ENCODE results near the gene PAXX.

PAXX gene, protein sequence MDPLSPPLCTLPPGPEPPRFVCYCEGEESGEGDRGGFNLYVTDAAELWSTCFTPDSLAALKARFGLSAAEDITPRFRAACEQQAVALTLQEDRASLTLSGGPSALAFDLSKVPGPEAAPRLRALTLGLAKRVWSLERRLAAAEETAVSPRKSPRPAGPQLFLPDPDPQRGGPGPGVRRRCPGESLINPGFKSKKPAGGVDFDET

DNA sequence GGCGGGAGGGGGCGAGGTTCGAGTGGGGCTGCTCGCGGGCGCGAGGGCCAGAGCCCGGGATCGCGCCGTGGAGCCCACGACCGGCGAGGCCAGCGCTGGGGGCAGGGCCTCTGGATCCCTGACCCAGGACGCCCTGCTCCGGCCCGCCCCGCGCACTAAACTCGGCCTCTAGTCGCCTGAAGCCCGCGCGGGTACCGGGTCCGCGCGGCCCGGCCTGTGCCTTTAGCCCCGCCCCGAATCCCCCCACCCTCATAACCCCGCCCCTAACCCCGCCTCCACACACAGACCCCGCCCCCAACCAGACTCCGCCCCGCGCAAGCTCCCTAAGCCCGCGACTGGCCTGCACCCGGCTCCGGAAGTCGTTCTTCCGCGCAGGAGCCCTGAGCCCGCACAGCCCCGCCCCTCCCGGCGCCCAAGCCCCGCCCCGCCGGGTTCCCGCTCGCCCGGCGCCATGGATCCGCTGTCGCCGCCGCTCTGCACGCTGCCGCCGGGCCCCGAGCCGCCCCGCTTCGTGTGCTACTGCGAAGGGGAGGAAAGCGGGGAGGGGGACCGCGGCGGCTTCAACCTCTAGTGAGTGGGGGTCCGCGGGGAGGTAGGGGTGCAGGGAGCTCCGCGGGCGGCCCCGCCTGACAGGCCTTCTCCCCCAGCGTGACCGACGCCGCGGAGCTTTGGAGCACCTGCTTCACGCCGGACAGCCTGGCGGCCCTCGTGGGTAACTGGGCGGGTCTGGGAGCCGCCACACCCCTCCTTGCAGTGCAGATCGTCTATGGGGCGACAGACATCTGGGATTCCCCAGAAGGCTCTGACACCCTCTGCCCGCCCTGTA, at the start of gene PAXX:
Gene PAXX, plus strand, starts transcription at position 430 of the 826 bp plus-strand sequence. Its CDS starts 22 bp downstream, at position 452.
- DNase-seq (ENCODE audit: low read depth in 2 of 2) = peak; percentile 87 to 96

DNA sequence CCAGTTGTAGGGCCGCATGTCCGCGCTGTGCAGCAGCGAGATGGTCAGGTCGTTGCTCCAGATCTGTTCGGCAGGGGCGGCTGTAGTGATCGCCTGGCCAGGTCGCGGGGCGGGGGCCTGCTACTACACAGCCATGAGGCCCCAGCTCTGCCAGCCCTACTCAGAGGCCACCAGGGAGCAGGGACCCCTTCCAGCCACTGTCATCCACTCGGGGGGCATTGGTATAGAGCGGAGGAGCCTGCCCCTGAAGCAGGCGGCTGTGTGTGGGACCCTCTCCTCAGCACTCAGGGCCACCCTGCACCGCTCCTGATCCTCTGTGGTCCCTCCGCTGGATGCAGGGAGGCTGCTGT, 49.4 kb upstream of the PAXX start:
- DNase-seq (ENCODE audit: low read depth in 2 of 2) = no peak

DNA sequence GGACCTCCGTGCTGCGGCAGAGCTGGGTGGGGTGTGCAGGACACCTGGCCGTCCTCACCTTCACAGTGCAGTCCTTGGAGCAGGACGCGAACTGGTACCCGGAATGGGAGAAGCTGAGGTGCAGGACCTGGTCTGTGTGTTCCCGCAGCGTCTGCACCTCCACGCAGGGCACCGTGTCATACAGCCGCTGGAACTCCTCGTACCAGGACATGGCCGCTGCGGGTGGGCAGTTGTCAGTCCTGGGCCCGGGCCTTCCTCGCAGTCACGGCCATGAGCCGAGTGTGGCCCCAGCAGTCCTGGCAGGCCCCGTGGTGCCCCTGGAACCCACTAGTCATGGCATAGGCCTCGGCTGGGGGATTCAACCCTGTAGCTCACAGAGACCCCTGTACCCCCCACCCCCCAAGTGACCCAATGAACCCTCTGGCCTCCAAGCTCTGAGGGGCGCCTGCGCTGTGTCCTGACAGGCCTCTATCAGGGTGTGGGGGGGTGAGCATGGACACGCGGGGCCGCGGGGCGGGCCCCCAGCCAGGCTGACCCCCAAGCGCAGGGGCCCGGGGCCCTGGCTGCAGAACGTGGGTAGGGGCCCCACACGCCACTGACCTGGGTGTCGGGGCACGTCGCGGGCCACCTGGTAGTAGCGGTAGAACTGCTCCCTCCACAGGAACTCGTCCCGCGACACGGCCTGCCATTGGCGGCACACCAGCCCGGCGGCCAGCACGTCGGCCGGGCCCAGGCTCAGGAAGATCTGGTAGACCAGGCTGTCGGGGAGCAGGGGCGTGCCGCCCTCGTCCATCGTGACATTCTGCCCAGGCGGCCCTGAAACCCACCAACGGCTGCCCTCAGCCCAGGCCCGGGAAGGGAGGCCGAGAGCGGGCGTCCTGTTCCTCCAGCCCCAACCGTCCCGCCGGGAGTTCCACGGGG, 48.7 kb upstream of the PAXX start:
- peak in 1 of 2 donors; percentile 24 for DNase-seq (ENCODE audit: low read depth in 2 of 2)

DNA sequence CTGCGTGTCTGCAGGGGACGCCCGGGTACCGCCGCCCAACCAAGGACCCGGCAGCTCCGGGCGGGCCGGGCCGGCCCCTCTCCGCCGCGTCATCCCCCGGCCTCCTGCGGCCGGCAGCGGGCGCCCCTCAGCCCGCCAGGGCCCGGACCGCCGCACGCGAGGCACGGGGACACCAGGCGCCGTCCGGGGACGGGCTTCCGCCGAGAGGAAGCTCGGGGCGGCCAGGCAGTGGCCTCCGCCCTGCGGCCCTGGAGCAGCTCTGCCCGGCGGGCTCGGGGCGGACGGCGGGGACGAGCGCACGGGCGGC, 48.1 kb upstream of the PAXX start:
- DNase-seq (ENCODE audit: low read depth in 2 of 2) = no peak

DNA sequence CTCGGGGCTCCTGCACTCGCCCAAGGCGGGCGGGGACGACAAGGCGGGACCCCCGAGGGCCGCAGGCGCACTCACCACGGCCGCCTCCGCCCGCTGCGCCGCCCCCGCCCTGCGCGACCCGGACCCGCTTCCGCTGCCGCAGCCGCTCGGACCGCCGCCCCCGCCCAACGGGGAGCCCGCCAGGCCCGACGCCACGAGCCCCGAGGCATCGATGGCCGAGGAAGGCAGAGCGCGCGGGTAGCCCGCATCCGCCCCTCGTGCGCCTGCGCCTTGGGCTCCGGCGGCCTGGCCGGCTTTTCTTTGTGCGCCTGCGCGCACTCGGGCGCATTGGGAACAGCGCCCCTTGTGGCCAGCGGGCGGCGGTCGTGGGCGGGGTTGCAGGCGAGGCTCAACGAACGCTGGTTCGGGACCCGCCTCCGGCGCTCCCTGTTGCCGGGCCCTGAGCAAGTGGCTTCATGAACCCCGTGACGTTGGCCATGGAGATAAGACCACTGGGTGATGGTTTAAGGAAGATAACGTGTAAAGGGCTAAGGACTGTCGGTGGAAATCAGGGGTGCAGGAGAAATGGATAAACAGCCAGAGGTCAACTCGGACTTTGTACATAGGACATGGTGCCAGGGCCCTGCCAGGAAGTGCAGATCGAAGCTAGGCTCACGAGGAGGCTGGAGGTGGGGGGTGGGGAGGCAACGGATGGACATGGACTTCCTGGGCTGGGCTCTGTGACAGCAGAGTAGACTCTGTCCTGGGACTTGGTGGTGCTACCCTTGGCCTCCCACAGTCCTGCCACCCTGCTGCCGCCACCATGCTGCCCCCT, 47.5 kb upstream of the PAXX start, which contains the start of the genes C8G and FBXW5:
Gene C8G, plus strand, starts transcription at position 725 of the 814 bp plus-strand sequence. Its CDS starts 78 bp downstream, at position 803.
Gene FBXW5, minus strand, starts transcription at position 220 of the 814 bp plus-strand sequence. CDS start 655 bp downstream, outside the sequence.
- DNase-seq (ENCODE audit: low read depth in 2 of 2) = peak; percentile 87 to 91

DNA sequence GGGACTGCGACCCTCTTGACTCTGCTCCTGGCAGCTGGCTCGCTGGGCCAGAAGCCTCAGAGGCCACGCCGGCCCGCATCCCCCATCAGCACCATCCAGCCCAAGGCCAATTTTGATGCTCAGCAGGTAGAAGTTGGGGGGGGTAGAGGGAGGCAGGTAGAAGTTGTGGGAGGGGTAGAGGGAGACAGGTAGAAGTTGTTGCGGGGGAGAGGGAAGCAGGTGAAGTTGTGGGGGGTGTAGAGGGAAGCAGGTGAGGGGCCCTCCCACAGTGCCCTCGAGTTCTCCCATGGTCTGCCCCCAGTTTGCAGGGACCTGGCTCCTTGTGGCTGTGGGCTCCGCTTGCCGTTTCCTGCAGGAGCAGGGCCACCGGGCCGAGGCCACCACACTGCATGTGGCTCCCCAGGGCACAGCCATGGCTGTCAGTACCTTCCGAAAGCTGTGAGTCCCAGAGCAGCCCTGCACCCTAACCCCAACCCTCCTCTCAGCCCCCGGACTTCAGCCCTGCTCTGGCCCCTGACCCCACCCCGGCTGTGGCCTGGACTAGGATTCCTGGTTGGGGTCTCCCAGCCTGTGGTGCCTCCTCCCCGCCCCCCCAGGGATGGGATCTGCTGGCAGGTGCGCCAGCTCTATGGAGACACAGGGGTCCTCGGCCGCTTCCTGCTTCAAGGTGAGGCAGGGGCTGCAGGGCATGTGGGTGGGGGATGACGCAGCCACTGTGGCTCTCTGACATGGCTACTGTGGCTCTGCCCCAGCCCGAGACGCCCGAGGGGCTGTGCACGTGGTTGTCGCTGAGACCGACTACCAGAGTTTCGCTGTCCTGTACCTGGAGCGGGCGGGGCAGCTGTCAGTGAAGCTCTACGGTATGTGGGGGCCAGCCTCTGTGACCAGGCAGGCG, 46.6 kb upstream of the PAXX start:
- no peak for DNase-seq (ENCODE audit: low read depth in 2 of 2)

DNA sequence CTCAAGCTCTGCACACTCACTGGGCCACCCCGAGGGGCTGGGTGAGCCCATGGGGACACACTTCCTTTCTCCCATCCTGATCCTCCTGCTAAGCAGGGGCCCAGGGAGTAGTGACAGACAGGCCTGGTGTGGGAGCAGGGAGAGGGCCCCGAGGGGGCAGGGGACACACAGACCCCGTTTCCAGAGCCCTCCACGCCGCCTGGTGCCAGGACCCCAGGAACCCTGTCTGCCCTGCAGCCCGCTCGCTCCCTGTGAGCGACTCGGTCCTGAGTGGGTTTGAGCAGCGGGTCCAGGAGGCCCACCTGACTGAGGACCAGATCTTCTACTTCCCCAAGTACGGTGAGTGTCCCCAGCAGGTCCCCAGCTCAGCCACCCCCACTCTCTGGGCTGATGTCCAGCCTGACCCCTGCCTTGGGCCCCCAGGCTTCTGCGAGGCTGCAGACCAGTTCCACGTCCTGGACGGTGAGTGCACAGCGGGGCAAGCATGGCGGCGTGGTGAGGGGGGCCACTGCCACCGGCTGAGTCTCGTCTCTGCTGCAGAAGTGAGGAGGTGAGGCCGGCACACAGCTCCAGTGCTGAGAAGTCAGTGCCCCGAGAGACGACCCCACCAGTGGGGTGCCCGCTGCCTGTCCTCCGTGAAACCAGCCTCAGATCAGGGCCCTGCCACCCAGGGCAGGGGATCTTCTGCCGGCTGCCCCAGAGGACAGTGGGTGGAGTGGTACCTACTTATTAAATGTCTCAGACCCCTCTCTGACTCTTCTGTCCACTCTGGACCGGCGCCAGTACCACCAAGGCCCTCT, 45.8 kb upstream of the PAXX start:
- no peak for DNase-seq (ENCODE audit: low read depth in 2 of 2)

DNA sequence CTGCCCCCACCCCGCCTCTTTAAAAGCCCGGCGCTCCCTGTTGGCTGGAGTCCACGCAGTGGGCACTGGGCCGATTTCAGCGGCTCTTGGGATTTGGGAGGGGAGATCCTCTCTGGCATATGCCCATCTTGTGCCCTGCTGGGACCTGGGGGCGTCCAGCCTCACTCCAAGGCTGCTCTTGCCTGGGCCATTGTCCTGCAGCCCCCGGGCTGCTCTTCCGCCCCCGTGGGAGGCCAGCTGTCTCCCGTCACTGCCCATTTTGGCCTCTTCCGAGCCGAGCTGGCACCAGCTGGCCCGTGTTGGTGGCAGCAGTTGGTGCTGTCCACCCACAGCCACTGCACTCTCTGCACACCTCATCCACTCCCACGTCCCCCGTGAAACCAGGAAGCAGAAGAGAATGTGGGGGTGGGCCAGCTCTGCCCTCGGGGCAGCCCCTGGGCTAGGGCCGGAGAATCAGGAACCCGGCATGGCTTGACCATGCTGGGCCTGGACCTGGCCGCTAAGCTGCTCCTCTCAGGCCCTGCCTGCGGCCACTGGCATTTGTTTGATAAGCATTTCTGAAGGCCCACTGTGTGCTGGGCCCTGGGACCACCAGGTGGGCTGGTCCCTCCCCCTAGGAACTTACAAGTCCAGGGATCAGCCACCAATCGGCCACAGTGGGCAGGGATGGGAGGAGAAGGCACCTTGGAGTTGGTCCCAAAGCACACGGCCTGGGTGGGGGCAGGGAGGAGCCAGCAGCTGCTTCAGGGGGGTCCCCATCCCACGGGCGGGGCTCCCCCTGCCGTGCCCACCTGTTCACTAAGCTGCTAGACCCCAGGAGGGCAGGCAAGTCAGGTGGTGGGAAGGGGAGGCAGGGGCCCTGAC, 45.0 kb upstream of the PAXX start:
- DNase-seq (ENCODE audit: low read depth in 2 of 2) = no peak

DNA sequence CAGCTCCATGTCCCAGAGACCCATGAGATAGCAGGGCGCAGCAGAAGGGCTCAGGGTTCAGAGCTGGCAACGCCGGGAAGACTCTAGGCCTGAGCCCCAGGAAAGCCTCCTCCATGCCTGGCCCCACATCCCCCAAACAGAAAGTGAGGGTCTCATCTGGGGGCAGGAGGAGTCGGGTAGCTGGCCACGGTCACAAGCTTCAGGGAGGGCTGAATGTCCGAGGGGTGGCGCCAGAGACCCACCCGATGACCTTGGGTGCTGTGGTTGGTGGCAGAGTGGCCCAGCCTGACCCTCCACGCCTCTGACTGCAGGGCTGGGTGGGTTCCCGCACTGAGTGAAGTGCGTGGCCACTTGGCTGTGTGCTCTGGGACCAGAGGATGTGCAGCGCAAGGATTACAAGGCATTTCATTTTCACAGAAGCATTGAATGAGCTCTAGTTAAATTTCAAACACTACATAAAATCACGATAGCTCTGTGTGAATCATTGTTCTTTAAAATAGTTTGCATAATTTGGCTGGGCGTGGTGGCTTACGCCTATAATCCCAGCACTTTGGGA, 44.2 kb upstream of the PAXX start:
- DNase-seq (ENCODE audit: low read depth in 2 of 2) = no peak

DNA sequence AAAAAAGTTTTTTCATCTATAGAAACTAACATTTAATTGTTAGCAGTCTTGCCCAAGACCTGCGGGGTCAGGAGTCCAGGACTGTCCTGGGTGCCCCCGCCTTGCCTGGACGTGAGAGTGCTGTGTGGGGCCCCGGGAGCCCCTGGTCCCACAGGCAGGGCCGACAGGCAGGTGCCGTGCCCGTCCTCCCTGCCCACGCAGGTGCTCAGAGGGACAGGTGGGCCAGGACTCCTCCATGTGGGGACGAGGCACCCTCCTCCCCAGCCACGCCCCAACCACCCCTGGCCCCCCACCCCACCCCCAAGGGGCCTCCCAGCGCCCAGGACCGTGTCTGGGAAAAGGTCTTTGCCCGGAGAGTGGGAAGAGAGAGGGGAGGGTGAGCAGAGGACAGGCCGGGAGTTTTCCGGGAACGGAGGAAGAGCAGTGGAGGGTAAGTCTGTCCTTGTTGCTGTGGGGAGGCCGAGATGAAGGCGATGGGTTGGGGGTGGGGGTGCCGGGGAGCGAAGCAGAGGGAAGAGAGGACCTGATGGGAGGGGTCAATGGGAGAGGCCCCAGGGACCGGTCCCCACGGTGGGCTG, 42.9 kb upstream of the PAXX start:
- no peak for DNase-seq (ENCODE audit: low read depth in 2 of 2)

DNA sequence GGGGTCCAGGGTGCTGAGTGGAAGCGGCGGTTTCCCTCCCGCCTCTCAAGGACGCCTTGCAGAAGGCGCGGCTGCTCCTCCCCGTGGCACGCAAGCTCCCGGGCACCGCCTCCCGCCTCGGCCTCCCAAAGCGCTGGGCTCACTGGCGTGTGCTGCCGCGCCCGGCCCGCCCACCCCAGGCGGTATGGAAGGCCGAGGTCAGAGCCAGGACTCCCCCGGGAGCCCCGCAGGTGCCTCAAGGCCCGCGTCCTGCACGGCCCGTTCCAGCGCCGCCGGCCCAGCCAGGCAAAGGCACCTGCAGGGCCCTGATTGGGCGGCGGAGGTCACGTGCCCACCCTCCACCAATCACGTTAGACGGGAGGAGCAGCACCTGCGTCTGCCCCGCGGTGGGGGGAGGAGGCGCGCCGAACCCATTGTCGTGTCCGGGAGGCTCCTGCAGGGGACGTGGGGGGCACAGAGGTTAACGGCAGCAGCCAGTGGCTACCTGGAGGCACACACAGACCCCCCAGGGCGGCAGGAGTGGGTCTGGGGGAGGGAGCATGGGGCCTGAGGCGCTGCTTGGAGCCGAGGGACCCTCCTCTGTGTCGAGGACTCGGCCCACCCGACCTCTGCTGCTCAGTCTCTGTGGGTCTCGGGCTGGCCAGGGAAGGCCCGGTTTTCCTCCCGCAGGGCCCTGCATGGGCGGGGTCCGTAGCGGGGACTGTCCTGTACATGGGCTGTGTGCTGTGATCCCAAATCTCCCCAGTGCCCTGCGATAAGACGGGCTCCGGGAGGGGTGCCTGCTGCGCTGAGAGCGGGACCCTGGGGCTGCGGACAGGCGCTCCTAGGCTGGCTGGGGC, 42.2 kb upstream of the PAXX start:
- peak; percentile 91 to 95 for DNase-seq (ENCODE audit: low read depth in 2 of 2)

DNA sequence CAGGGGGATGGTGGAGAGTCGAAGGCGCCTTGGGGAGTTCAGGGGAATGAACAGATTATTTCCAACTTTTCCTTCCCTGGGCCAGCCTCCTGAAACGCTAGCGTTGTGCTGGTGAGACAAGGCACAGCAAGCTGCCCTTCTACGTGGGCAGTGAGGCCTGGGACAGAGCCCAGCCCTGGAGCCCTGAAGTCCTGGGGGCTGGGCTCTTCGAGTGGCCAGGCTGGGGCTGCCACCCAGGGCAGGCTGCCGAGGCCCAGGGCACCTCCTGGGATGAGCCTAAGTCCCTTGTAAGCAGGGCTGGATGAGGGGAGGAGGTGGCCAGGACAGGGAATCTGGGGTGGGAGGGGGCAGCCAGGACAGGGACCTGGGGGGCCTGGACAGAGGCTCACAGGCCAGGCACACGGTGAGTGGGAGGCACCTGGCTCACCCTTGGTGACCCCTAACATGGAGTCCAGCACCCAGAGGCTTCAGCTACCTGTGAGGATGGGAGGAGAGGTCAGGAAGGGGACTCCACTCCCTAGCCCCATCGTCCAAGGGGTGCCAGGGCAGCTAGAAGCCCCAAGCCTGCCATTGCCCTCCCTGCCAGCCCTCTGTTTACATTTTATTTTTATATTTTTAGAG, 41.5 kb upstream of the PAXX start:
- no peak for DNase-seq (ENCODE audit: low read depth in 2 of 2)

DNA sequence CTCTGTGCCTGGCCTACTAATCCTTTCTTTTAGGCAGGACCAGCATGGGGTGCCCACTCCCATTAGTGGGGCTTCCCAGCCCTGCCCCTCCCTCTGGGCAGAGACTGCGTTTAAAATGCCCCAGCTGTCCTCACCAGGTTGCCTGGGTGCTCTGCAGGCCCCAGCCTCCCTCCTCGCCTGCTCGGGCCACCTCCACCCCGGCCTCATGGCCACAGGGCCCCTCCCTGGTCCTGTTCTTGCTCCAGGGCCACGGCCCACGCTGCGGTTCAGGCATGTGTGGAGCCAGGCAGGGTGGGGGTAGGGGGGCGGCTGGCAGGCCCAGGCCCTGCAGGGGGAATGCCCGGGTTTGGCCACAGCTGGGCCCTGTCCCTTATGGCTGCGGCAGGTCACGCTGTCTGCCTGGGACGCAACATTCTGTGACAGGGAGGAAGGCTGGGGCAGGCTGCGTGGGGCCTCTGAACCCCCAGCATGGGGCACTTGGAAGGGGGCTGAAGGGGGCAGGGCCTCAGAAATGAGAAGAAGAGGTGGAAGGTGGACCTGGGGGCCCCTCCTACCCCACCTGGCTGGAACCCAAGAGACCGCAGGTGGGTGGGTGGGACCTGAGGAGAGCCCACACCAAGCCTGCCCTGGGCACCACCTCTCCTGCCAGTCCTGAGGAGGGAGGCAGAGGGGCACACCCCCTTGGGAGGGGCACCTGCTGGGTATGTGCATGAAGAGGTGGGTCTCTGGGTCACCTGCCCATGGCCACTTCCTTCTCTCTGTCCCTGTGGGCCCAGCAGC, 40.5 kb upstream of the PAXX start, which contains the start of gene LCN12:
Gene LCN12, plus strand, starts transcription at position 733 of the 780 bp plus-strand sequence. CDS start 55 bp downstream, outside the sequence.
- no peak for DNase-seq (ENCODE audit: low read depth in 2 of 2)

DNA sequence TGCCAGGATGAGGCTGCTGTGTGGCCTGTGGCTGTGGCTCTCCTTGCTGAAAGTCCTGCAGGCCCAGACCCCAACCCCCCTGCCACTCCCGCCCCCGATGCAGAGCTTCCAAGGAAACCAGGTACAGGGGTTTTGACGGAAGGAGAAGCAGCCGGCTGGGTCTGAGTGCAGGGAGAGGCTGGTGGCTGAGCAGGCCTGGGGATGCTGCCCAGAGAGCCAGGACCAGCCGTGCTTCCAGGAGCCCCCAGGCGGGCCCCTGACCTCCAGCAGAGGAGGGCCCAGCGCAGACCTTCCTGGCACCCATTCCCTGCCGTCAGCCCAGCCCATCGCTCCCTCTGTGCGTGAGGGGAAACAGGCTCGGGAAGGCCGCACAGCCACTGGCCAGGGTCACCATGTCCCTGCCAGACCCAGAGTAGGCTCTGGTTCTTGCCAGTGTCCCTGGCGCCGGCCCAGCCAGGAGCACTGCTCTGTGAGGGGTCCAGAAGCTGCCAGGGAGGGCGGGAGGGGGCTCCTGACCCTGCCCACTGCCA, 39.8 kb upstream of the PAXX start:
- DNase-seq (ENCODE audit: low read depth in 2 of 2) = no peak
